GM19239 (cell line): ENCODE data around the gene RHOBTB3.
"Not testable (repeated sequence)": the region's sequence is repeated elsewhere in the genome, so short reads cannot be mapped to it uniquely, and the experiment has no call there.

Experiments
- DNase-seq: peaks from one replicate; pipeline ENCODE4 v3.0.0; 2011; ENCODE audit warnings: low spot score; ENCODE audit not compliant: insufficient read length
- FAIRE-seq: peaks from 2 replicates; lab custom pipeline; 2011; peaks lifted over from hg19 to GRCh38; lab: Jason Lieb, UNC

RHOBTB3 gene

GRCh38 chr5:95730730-95731570 is at the start of gene RHOBTB3:
RHOBTB3 (plus strand) TSS chr5:95731336; CDS start chr5:95731683, 347 bp downstream.
- peak; percentile 74 for FAIRE-seq
- no peak for DNase-seq

GRCh38 chr5:95682891-95683290 is 48.2 kb upstream of the RHOBTB3 start, which contains the start of gene SPATA9:
SPATA9 (minus strand) TSS chr5:95682991; CDS start chr5:95682854, 137 bp downstream.
- FAIRE-seq (no peak), DNase-seq (no peak)

- no peak for FAIRE-seq
- no peak for DNase-seq
These were observed 46.8 kb upstream of the RHOBTB3 start for GRCh38 chr5:95684361-95684760.

- FAIRE-seq (no peak), DNase-seq (no peak)
These were observed 44.5 kb upstream of the RHOBTB3 start for GRCh38 chr5:95686651-95687050.

- FAIRE-seq = no peak
- no peak for DNase-seq
These were observed 41.5 kb upstream of the RHOBTB3 start for GRCh38 chr5:95689680-95690079.

- FAIRE-seq (no peak), DNase-seq (no peak)
These were observed 40.8 kb upstream of the RHOBTB3 start for GRCh38 chr5:95690333-95690732.

GRCh38 chr5:95697781-95698681 is 33.1 kb upstream of the RHOBTB3 start:
- DNase-seq (no peak), FAIRE-seq (peak; percentile 4)

- DNase-seq (no peak), FAIRE-seq (no peak)
These were observed 31.8 kb upstream of the RHOBTB3 start for GRCh38 chr5:95699337-95699736.

- DNase-seq = no peak
- no peak for FAIRE-seq
These were observed 30.1 kb upstream of the RHOBTB3 start for GRCh38 chr5:95701074-95701473.

GRCh38 chr5:95704150-95704549 is 27.0 kb upstream of the RHOBTB3 start:
- DNase-seq (no peak), FAIRE-seq (no peak)

GRCh38 chr5:95706196-95706595 is 24.9 kb upstream of the RHOBTB3 start:
- DNase-seq, FAIRE-seq: not testable (repeated sequence)

GRCh38 chr5:95707055-95707454 is 24.1 kb upstream of the RHOBTB3 start:
- FAIRE-seq (no peak), DNase-seq (no peak)

- DNase-seq, FAIRE-seq: not testable (repeated sequence)
These were observed 23.5 kb upstream of the RHOBTB3 start for GRCh38 chr5:95707534-95708188.

GRCh38 chr5:95708876-95709275 is 22.3 kb upstream of the RHOBTB3 start:
- no peak for FAIRE-seq
- no peak for DNase-seq

GRCh38 chr5:95709967-95710650 is 21.0 kb upstream of the RHOBTB3 start:
- no peak for DNase-seq
- FAIRE-seq = no peak

GRCh38 chr5:95710651-95711500 is 20.3 kb upstream of the RHOBTB3 start:
- not testable (repeated sequence) for DNase-seq, FAIRE-seq

- DNase-seq = no peak
- FAIRE-seq = no peak
These were observed 19.4 kb upstream of the RHOBTB3 start for GRCh38 chr5:95711501-95712346.

- FAIRE-seq = no peak
- DNase-seq = no peak
These were observed 18.7 kb upstream of the RHOBTB3 start for GRCh38 chr5:95712347-95712958.
